HepG2 (cell line): ENCODE measurements around the gene ANO9. TPM values are rescaled to one million over a fixed set of nuclear protein-coding genes. Genes with fewer than 3 reads are reported as not detected.

Experiments
- ELF3 ChIP-seq: IDR thresholded peaks from 2 replicates; pipeline ENCODE4 v1.6.1; 2016; ENCODE audit warnings: missing genetic modification reagents, missing compliant biosample characterization
- FOXC1 ChIP-seq: sonication (generic); formaldehyde crosslinking; IDR thresholded peaks from 2 replicates; pipeline ENCODE4 v1.8.0; 2022; ENCODE audit warnings: mild to moderate bottlenecking, missing genetic modification reagents, borderline replicate concordance
- KMT2A ChIP-seq: sonication (generic); formaldehyde crosslinking; IDR thresholded peaks from 2 replicates; pipeline ENCODE4 v1.4.0; 2020; ENCODE audit warnings: missing genetic modification reagents
- MATR3 ChIP-seq: sonication (generic); formaldehyde crosslinking; IDR thresholded peaks from 2 replicates; pipeline ENCODE4 v1.4.0; 2020; ENCODE audit warnings: missing genetic modification reagents
- MXD4 ChIP-seq: IDR thresholded peaks from 2 replicates; pipeline ENCODE4 v1.6.1; 2016; ENCODE audit warnings: mild to moderate bottlenecking, missing biosample characterization, missing genetic modification reagents
- SUZ12 ChIP-seq: fragments of 150-350 bp; IDR thresholded peaks from 2 replicates; pipeline ENCODE4 v1.6.1; 2014; ENCODE audit warnings: low read depth, low read length
- ZBTB42 ChIP-seq: sonication (generic); formaldehyde crosslinking; IDR thresholded peaks from 2 replicates; pipeline ENCODE4 v1.5.0; 2020; ENCODE audit warnings: mild to moderate bottlenecking, missing genetic modification reagents
- ZNF557 ChIP-seq: sonication (generic); formaldehyde crosslinking; IDR thresholded peaks from 2 replicates; pipeline ENCODE4 v1.4.0; 2020; ENCODE audit warnings: missing genetic modification reagents
- ZNF768 ChIP-seq: sonication (generic); formaldehyde crosslinking; IDR thresholded peaks from 2 replicates; pipeline ENCODE4 v1.4.0; 2020; ENCODE audit warnings: missing genetic modification reagents
- ZNF83 ChIP-seq: sonication (generic); formaldehyde crosslinking; IDR thresholded peaks from 2 replicates; pipeline ENCODE4 v1.4.0; 2020; ENCODE audit warnings: missing genetic modification reagents, mild to moderate bottlenecking, borderline replicate concordance
- polyA plus RNA-seq, 8 experiments: library from polyadenylated mRNA; depleted of rRNA in 3 of 8; stranded (reverse) in 7 of 8; unstranded in 1 of 8; fragments of >200 nt; fragmentation: Illumina TruSeq in 4 of 8; extraction: Trizol in 4 of 8; gene quantifications; 2 replicates each; pipeline versions ENCODE4 v1.2.1 to v1.2.3, GENCODE V29; 2011 to 2016; ENCODE audit warnings: low read depth in 4 of 8, missing spikeins in 1 of 8, mixed read lengths in 1 of 8; ENCODE audit not compliant: insufficient read depth in 1 of 8
- total RNA-seq, 5 experiments: library from RNA; depleted of rRNA; stranded (reverse); fragments of >200 nt; fragmentation: Illumina TruSeq; extraction: Trizol; gene quantifications; 2 replicates each; pipeline ENCODE4 v1.2.3, GENCODE V29; 2016; ENCODE audit warnings: low read depth in 1 of 5
- TF ChIP-seq, protein P1 (sequence below): sonication (generic); formaldehyde crosslinking; IDR thresholded peaks from 2 replicates; pipeline ENCODE4 v1.5.0; 2020; ENCODE audit warnings: mild to moderate bottlenecking, missing genetic modification reagents, borderline replicate concordance
- TF ChIP-seq, protein P2 (sequence below), 2 experiments: sonication (generic) in 1 of 2; formaldehyde crosslinking in 1 of 2; IDR thresholded peaks; 2 replicates each; pipeline versions ENCODE4 v1.4.0 to v1.6.1; 2016 to 2020; ENCODE audit warnings: borderline replicate concordance in 1 of 2, low read depth in 1 of 2, mild to moderate bottlenecking in 1 of 2, missing genetic modification reagents in 1 of 2
- TF ChIP-seq, protein P3 (sequence below): sonication (generic); formaldehyde crosslinking; IDR thresholded peaks from 2 replicates; pipeline ENCODE4 v1.4.0; 2020; ENCODE audit warnings: mild to moderate bottlenecking, missing genetic modification reagents
- TF ChIP-seq, protein P4 (sequence below): sonication (generic); formaldehyde crosslinking; IDR thresholded peaks from 2 replicates; pipeline ENCODE4 v1.4.0; 2020; ENCODE audit warnings: mild to moderate bottlenecking, low read depth, missing genetic modification reagents
- TF ChIP-seq, protein P5 (sequence below): IDR thresholded peaks from 2 replicates; pipeline ENCODE4 v1.6.1; 2016; ENCODE audit warnings: low read depth, control low read depth

The ANO9 gene
- total and polyA plus RNA-seq, 2 of the 13 experiments (the other 11 are each of a cell fraction or from before 2014, with no cell fraction given): 8.9 to 14.3 TPM

DNA sequence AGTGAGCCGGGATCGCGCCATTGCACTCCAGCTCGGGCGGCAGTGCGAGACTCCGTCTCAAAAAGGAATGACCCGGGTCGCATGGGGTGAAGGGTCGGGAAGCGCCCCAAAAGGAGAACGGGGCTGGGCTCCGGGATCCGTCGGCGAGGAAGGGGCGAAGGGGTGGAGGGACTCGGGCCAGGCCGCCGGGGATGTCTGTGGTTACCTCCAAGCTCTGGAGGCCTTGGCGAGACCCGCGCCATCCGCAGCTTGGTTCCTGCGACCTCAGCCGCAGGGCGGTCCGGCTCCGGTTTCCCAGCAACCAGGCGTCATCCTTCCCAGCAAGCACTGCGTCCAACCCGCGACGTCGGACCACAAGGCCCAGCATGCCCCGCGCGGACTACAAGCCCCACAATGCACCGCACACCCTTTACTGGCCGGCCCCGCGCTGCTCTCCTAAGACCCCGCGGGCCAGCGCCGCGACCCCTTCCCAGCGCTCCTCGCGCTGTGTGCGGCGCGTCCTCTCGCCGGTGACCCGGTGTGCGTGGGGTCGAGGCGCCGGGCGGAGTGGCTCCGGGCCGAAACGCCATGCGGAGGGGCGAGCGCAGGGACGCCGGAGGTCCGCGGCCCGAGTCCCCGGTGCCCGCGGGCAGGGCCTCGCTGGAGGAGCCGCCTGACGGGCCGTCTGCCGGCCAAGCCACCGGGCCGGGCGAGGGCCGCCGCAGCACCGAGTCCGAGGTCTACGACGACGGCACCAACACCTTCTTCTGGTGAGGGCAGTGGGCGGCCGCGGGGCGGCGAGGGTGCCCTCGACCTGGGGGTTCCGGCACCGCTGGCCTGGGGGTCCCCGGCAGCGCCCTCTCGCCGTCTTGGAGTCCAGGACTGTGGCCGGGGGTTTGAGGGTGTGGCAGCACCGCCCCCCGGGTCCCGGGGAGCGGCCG, 8.3 kb upstream of the ANO9 start, which contains the start of gene PTDSS2 (continued):
- TF ChIP-seq ZNF557 (no peak), ZBTB42 (CRISPR knock-in tag) (no peak), MATR3 (CRISPR knock-in tag) (no peak), ZNF83 (CRISPR knock-in tag) (no peak), ZNF768 (CRISPR knock-in tag) (no peak; the same call in 1 of the 2 replicates), SUZ12 (peak; percentile 97), FOXC1 (peak; percentile 33; the same call in 1 of the 2 replicates), ELF3 (peak; percentile 66), MXD4 (CRISPR knock-in tag) (peak; percentile 71), KMT2A (CRISPR knock-in tag) (peak; percentile 77)
- TF ChIP-seq, protein P1, sequence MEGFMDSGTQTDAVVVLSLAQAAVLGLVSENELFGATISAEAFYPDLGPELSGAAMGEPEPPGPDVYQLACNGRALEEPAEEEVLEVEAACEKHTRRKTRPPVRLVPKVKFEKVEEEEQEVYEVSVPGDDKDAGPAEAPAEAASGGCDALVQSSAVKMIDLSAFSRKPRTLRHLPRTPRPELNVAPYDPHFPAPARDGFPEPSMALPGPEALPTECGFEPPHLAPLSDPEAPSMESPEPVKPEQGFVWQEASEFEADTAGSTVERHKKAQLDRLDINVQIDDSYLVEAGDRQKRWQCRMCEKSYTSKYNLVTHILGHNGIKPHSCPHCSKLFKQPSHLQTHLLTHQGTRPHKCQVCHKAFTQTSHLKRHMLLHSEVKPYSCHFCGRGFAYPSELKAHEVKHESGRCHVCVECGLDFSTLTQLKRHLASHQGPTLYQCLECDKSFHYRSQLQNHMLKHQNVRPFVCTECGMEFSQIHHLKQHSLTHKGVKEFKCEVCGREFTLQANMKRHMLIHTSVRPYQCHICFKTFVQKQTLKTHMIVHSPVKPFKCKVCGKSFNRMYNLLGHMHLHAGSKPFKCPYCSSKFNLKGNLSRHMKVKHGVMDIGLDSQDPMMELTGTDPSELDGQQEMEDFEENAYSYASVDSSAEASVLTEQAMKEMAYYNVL: peak; percentile 55; the same call in 1 of the 2 replicates
- TF ChIP-seq, protein P2, sequence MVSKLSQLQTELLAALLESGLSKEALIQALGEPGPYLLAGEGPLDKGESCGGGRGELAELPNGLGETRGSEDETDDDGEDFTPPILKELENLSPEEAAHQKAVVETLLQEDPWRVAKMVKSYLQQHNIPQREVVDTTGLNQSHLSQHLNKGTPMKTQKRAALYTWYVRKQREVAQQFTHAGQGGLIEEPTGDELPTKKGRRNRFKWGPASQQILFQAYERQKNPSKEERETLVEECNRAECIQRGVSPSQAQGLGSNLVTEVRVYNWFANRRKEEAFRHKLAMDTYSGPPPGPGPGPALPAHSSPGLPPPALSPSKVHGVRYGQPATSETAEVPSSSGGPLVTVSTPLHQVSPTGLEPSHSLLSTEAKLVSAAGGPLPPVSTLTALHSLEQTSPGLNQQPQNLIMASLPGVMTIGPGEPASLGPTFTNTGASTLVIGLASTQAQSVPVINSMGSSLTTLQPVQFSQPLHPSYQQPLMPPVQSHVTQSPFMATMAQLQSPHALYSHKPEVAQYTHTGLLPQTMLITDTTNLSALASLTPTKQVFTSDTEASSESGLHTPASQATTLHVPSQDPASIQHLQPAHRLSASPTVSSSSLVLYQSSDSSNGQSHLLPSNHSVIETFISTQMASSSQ (IDR thresholded peaks at IDR 0.05; ENCODE audit: low read depth): no peak
- TF ChIP-seq, protein P2 (CRISPR knock-in tag; IDR thresholded peaks at IDR 0.05; ENCODE audit: borderline replicate concordance): peak; percentile 84; the same call in 1 of the 2 replicates
- TF ChIP-seq, protein P3, sequence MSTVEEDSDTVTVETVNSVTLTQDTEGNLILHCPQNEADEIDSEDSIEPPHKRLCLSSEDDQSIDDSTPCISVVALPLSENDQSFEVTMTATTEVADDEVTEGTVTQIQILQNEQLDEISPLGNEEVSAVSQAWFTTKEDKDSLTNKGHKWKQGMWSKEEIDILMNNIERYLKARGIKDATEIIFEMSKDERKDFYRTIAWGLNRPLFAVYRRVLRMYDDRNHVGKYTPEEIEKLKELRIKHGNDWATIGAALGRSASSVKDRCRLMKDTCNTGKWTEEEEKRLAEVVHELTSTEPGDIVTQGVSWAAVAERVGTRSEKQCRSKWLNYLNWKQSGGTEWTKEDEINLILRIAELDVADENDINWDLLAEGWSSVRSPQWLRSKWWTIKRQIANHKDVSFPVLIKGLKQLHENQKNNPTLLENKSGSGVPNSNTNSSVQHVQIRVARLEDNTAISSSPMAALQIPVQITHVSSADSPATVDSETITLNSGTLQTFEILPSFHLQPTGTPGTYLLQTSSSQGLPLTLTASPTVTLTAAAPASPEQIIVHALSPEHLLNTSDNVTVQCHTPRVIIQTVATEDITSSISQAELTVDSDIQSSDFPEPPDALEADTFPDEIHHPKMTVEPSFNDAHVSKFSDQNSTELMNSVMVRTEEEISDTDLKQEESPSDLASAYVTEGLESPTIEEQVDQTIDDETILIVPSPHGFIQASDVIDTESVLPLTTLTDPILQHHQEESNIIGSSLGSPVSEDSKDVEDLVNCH (CRISPR knock-in tag): no peak
- TF ChIP-seq, protein P4, sequence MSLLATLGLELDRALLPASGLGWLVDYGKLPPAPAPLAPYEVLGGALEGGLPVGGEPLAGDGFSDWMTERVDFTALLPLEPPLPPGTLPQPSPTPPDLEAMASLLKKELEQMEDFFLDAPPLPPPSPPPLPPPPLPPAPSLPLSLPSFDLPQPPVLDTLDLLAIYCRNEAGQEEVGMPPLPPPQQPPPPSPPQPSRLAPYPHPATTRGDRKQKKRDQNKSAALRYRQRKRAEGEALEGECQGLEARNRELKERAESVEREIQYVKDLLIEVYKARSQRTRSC: no peak
- TF ChIP-seq, protein P5, sequence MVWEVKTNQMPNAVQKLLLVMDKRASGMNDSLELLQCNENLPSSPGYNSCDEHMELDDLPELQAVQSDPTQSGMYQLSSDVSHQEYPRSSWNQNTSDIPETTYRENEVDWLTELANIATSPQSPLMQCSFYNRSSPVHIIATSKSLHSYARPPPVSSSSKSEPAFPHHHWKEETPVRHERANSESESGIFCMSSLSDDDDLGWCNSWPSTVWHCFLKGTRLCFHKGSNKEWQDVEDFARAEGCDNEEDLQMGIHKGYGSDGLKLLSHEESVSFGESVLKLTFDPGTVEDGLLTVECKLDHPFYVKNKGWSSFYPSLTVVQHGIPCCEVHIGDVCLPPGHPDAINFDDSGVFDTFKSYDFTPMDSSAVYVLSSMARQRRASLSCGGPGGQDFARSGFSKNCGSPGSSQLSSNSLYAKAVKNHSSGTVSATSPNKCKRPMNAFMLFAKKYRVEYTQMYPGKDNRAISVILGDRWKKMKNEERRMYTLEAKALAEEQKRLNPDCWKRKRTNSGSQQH (CRISPR knock-in tag): 0 out of 2 replicates have a peak, but pooled peaks have one; percentile 93
